HG03575 (cell line): Measurements from ENCODE around the gene LARGE1.

Experiments
- ATAC-seq: cut with Tn5 transposase; IDR thresholded peaks from one replicate; pipeline ENCODE4 v1.9.1; 2021; ENCODE audit not compliant: unreplicated experiment, insufficient number of reproducible peaks, low FRiP score; ENCODE audit errors: extremely low read depth

LARGE1 gene

GRCh38 chr22:33758961-33759360, 161.3 kb downstream of the LARGE1 start:
- no peak for ATAC-seq

GRCh38 chr22:33757802-33758483, 162.3 kb downstream of the LARGE1 start:
- ATAC-seq: no peak

- no peak for ATAC-seq
Observed at GRCh38 chr22:33757041-33757801, 163.1 kb downstream of the LARGE1 start.

GRCh38 chr22:33756508-33756949, 163.7 kb downstream of the LARGE1 start:
- ATAC-seq: no peak

GRCh38 chr22:33748714-33749113, 171.6 kb downstream of the LARGE1 start:
- ATAC-seq: no peak

GRCh38 chr22:33747576-33748180, 172.6 kb downstream of the LARGE1 start:
- ATAC-seq: no peak

GRCh38 chr22:33747029-33747428, 173.2 kb downstream of the LARGE1 start:
- ATAC-seq: no peak

- no peak for ATAC-seq
Observed at GRCh38 chr22:33746501-33746928, 173.8 kb downstream of the LARGE1 start.

- ATAC-seq: no peak
Observed at GRCh38 chr22:33745501-33745900, 174.8 kb downstream of the LARGE1 start.

GRCh38 chr22:33743756-33744155, 176.5 kb downstream of the LARGE1 start:
- ATAC-seq: no peak

GRCh38 chr22:33741025-33741424, 179.3 kb downstream of the LARGE1 start:
- ATAC-seq: no peak

- ATAC-seq: no peak
Observed at GRCh38 chr22:33739516-33739915, 180.8 kb downstream of the LARGE1 start.

- ATAC-seq: no peak
Observed at GRCh38 chr22:33737662-33738061, 182.6 kb downstream of the LARGE1 start.

GRCh38 chr22:33735978-33736377, 184.3 kb downstream of the LARGE1 start:
- no peak for ATAC-seq

GRCh38 chr22:33728847-33729246, 191.4 kb downstream of the LARGE1 start:
- ATAC-seq: no peak

GRCh38 chr22:33726294-33726734, 194.0 kb downstream of the LARGE1 start:
- ATAC-seq: no peak

GRCh38 chr22:33723915-33724314, 196.4 kb downstream of the LARGE1 start:
- ATAC-seq: no peak

GRCh38 chr22:33722816-33723215, 197.5 kb downstream of the LARGE1 start:
- no peak for ATAC-seq

- ATAC-seq: no peak
Observed at GRCh38 chr22:33720166-33720878, 200.0 kb downstream of the LARGE1 start.
